Activated naive CD4-positive, alpha-beta T cell treated with anti-CD3 and anti-CD28 coated beads, Interleukin-2, amount 50 U/mL, for 16 hours (primary cell): ENCODE data around the gene ARHGEF12.

Experiments
- DNase-seq: peaks from one replicate; pipeline ENCODE4 v3.0.0-alpha.2; 2020

Gene ARHGEF12

DNA sequence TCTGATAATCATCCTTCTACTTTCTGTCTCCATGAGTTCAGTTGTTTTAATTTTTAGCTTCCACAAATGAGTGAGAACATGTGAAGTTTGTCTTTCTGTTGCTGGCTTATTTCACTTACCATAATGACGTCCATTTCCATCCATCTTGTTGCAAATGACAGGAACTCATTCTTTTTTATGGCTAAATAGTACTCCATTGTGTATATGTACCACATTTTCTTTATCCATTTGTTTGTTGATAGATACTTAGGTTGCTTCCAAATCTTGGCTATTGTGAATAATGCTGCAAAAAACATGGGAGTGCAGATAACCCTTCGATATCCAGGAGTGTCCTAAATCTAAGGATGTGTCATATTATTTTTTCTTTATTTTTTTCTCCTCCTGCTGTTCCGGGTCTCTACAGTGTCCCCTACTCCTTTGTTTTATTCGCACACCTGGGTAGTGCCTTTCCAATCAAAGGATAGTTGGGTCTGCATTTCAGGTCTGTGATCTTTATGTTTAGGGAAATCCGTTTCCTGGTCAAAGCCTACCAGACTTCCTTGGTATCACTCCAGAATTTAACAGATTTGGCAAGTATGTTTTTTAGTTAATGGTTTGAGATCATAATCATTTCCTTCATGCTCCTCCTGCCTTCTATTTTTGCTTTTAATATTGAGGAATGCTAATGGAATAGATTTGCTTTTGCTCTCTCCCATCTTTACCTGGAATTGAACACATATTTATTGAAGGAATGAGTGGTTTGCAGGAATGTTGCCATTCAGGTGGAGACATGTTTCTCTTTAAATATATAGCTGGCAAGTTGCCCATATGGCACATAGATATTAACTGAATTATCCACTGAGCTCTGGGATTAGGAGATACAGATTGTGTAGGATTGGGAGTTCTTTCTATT, 53.7 kb downstream of the ARHGEF12 start:
- no peak for DNase-seq

DNA sequence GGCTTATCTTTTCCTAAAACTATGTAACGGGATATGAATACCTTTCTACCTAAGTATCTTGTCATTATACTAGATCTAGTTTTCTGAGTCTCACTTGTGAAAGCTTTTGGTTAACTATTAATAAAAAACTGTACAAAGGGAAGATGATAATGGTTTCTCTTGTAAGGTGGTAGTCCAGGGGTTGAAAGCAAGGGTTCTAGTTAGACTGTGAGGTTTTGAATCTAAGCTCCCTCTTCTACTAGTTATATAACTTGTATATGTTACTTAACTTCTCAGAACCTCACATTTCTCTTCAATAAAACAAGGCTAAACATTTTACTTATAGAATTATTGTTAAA, 54.3 kb downstream of the ARHGEF12 start:
- DNase-seq = no peak

DNA sequence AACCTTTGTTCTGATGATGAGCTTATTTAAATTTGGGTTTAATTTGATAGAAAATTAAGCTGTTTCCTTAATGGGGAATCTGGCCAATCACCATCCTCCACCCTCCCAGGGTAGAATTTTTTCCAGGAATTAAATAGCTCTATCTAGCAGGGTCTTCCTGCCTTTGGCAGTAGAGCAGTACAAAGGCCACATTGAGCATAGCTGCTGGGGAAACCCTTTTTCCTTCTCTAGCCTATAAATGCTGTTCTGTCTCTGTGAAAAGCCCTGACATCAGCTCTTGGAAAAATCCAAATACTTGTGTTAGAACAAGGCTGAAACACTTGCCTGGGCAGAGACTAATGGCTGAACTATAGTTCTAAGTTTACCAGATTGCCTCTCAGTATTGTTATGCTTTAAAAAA, 55.1 kb downstream of the ARHGEF12 start:
- DNase-seq = no peak

DNA sequence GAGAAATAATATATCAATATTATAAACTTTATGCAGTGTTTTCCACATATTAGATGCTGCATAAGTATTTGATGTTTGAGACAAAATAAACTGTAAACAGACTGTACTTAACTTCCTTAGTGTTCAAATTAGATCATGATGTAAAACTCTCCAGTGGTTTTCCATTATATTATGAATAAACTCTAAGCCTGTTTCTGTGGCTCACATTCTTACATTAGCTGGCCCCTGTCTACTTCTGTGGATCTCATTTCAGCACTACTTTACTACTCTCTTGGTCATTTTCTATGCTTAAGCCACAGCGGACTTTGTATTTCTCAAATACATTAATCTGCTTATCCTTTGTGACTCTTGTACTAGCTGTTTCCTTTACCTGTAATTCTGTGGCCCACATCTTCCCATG, 55.6 kb downstream of the ARHGEF12 start:
- DNase-seq = no peak

DNA sequence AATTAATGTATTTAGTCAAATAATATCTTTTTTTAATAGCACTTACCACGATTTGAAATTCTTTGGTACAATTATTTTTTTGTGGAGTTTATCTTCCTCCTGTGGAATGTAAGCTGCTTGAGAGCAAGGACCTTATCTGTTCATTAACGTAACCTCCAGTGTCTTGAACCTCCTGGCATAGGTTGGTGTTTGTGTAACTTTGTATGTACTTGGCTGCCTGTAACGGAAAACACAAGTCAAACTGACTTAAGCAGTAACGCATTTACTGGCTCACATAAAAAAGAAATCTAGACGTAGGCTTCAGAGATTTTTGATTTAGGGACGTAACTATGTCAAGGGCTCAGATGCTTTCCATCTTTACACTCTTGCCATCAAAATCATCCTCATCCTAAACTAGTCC, 56.1 kb downstream of the ARHGEF12 start:
- no peak for DNase-seq

DNA sequence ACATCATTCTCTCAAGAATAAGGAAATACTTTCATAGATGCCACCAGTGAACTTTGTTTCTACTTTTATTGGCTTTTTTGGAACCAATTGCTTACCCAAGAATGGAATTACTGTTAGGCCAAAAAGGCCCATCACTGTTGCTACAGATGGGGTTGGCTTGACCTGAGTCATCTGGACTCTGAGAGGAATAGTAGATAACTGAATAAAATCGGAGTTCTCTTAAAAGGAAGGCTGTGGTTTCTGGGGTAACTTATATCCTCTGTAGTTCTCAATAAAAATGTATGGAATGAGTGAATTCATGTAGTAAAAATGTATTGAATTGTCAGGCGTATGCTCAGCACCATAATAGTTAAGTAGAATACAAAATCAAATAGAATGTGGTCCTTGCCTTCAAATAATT, 56.6 kb downstream of the ARHGEF12 start:
- DNase-seq = no peak

DNA sequence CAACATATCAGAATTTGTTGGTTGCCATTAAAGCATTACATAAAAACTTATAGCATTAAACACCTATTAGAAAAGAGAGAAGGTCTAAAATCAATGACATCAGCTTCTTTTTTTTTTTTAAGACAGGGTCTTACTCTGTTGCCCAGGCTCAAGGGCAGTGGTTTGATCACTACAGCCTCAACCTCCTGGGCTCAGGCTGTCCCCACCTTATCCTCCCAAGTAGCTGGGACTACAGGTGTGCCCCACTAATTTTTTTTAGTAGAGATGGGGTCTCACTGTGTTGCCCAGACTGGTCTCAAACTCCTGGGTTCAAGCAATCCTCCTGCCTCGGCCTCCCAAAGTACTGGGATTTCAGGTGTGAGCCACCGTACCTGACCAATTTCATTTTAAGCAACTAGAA, 57.9 kb downstream of the ARHGEF12 start:
- no peak for DNase-seq

DNA sequence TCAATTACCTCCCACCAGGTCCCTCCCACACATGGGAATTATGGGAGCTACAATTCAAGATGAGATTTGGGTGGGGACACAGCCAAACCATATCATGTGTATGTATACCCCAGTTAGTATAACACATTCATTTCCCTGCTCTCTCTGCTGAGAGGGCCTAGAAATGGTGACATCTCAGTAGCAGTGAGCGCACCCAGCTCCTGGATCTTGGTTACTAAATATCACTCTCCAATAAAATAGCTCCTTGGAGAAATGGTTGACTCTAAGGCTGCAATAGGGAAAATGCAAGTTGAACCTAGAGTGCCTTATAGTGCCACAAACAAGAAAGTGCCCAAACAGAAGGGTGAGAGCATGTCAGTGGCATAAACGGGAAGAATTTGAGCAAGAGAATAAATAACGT, 59.6 kb downstream of the ARHGEF12 start:
- DNase-seq = no peak

DNA sequence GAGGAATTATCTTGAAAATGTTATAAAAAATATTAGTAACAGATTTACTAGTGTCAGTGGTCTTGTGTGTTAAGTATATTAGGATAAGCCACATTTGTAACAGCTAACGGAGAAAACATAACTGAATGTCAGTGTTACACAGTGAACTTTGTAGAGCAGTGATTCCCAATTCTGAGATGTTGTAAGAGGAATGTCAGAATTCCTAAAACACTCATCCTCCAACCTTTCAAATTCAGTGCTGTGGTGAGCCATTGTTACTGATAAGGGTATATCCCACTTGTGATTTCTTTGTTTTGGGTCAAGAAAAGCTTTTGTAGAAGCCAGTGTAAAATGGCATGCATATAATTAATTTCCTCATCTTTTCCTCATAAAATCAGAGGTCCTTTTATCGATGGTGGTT, 61.9 kb downstream of the ARHGEF12 start:
- DNase-seq = no peak

DNA sequence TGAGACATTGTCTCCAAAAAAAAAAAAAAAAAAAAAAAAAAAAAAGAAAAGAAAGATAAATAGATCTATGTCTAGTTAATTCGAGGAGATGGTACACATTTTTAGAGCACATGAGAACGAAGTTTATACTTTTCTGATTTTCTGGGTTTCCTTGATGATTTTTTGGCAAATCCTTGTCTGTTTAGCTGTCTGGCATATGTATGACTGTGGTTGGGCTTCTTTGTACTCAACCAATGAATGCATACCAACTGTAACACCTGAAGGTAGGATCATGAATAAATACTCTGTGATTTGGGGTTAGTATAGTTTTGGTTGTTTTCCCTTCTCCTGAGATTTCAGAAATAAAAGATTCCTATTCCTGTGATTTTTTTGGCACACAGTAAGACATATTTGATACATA, 63.1 kb downstream of the ARHGEF12 start:
- DNase-seq = no peak

DNA sequence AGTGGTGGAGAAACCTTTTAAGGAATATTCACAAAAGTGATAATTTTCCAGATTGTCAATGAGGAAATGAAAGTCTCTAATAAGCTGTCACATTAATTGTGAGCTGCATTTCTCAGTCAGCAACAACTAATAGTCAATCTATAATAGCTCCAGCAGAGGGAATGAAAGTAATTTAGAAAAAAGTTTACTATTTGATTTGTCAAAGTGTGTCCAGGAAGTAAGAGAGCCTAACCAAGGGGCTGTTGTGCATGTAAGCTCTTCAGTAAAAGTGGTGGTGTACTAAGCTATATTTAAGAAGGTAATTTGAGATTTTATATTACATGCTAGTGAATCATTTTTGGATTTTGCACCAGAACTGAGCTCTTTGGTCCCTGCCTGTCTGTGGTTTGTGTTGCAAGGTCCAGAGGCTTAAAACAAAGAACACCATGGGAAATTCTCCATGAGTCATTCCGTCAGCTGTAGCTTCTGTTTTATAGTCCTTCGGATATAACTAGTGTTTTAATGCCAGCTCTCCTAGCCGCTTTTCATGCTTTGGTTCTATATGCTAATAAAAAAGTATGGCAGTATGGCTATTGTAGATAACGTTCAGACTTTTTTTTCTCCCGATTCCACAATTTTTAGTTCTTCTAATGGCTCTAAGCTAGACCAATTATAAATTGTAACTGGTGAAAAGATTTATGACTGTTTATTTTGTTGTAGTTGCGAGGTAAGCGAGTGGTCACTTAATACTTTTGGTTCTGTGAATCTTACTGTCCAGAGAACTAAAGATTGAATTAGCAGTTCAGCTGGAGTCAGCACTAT, 64.6 kb downstream of the ARHGEF12 start:
- no peak for DNase-seq

DNA sequence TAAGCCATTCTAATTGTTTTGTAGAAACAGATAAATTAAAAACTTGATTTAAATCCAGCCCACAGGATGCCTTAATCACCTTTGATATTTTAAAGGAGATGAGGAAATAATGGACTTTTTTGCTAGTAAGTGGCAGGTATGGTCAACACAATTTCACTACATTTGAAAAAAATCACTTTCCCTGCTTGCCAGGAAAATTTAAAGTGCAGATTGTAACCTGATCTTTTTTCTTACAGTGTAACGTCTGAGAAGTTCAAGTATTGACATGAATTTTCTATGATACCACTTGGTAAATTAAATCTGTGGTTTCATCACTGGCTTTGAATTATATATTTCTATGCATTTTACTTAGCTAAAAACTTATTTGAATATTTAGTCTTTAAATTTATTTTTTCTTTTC, 65.3 kb downstream of the ARHGEF12 start:
- DNase-seq = no peak

DNA sequence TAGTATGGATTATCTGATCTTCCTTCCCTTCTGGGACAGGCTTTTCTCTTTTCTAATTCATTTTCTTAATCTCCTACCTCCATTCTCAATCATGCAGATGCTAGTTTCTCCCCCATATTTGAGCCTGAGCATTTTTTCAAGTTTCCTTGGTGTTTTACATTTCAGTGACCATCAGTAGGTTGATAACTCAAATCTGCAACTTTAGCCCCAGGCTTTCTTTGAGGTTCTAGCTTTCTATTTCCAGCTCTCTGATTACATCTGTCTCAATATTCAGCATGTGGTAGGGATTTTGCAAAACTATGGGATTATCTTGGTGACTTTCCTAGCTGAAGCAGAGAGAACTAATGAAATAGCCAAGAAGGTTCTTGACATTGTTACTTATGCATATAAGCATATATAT, 67.8 kb downstream of the ARHGEF12 start:
- no peak for DNase-seq

DNA sequence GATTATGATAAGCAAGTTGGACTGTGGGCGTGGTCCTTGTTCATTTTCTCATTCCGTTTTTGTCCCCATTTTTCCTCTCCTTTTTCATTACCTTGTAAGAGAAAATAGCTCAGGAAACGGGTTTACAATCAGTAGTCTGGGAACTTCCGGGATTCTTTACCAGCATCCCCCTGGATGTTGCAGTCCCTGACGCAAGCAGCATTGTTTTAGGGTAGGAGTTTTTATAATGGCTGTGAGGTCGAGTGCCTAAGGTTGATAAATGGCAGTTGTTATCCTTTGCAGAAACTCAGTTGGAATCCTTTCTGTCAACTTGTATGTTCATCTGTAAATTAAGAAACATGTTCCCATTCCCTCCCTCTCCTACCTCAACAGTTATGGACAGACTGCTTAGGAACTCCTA, 68.3 kb downstream of the ARHGEF12 start:
- no peak for DNase-seq

DNA sequence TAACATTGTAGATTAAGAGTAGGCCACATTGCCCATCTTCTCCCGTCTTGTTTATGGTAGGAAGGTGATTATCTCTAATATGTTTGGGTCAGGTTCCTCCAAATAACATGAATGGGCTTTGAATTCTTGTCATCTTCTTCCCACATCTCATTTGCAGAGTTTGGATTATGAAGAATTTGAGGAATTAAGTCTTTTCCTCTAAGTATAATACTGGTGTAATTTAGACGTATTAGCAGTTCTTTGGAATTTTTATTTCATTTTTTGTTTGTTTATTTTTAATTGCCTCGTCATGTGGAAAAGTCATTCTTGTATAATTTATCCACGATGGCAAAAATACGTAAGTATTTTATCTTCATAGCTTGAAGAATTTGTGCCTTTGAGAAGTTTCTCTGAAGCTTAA, 73.4 kb downstream of the ARHGEF12 start:
- DNase-seq = no peak

DNA sequence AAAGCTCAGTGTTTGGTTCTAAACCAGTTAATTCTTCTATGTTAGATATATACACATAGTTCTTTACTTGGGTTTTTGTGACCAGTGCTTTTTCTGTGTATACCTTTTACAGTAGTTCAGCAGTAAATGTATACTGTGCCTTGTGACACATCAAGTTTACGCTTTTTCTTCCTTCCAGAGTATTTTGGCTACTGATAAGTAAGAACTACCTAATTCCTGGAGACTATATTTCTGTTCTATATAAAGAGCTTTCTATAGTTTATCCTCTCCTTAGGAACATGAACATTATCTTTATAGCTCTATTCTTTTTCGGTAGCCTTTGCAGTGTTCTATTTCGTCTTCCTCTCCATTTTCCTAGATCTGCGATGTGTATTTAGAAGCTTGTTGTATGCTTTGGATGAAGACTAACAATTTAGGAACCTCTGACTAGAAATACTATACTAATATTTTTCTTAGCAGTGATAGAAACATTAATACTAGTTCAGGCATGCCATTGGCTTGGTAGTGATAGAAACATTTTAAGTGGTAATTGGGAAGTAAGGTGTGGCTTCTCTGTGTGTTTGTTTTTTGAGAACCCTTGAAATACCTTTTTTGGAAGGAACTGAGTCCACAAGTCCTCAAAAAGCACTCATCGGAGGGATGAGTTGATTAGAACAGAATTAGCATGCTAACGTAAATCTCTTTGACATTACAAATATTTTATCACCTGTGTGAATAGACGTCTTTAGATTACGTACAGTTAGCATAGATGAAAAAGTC, 74.6 kb downstream of the ARHGEF12 start:
- no peak for DNase-seq

DNA sequence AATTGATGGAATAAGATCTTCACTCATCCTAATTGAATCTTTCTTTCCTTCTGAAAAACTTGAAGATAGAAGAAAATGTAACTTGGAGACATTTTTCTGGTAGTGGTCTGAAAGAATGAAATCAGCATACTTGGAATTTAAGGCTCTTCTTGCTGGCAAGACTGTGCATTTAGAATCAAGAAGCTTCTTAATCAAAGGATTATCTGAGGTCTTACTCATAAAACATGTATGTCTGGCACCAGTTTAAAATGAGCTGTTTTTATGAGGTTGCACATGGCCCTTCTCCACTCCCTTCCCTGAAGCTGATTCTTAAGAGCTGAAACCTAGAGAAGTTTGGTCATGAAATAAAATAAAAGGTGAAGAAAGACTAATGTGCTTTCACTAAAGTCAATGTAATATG, 77.3 kb downstream of the ARHGEF12 start:
- DNase-seq = no peak

DNA sequence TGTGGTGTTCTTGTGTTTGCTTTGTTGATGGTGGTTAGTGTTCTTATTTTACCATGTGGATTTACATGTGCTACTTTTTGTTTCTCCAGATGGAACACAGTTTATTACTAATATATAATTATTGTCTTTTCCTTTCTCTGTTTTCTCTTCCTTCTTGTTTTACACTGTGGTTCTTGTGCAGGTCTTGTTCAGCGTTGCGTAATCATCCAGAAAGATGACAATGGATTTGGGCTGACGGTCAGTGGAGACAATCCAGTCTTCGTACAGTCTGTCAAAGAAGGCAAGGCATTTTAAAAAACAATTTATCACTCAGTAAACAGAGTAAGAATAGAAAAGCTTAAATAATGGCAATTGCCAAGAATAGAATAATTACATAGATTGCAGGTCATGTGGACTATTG, 84.4 kb downstream of the ARHGEF12 start:
- DNase-seq = no peak

DNA sequence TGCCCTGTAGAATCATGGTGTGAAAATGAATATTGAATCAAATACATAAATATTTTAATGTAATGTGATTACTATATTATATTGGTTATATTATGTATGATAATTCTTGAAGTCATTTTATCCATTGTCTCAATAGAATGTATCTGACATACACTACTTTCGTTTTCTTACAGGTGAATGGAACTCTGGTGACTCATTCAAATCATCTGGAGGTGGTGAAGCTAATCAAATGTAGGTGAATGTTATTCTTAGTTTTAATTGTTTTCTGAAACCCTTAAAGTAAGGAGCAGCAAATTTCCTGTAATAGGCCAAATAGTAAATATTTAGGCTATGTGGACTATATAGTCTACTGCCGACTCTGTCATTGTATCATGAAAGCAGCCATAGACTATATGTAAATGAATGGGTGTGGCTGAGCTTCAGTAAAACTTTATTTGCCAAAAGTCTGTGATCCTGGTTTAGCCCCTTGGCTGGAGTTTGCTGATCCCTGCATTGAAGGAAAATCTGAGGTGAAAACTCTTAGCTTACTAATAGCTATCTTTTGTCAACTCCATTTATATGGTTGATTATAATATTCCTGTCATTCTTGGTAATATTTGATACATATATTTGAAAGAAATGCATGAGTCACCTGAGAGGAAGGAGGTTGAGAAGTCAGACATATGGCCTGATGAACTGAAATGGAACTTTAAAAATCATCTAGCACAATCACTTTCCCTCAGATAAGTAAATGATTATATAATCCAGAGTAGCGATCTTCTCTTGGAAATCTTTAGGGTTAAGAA, 88.2 kb downstream of the ARHGEF12 start:
- no peak for DNase-seq

DNA sequence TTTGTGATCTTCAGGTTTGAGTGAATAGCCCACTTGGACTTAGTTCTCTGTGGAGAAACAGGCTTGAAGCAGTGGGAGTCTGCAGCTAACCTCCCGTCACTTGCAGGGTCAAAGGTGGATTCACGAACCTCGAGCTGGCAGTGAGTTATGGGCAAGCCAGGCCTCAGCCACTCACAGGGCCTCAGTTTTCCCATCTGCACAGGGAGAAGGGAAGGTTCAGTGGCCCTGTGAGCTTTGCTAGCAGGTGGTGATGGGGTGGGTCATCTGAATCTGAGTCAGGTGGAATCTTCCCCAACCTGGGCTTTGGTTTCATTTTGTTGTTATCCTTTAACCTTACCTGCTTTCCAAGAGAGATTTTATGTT, 88.7 kb downstream of the ARHGEF12 start:
- no peak for DNase-seq

DNA sequence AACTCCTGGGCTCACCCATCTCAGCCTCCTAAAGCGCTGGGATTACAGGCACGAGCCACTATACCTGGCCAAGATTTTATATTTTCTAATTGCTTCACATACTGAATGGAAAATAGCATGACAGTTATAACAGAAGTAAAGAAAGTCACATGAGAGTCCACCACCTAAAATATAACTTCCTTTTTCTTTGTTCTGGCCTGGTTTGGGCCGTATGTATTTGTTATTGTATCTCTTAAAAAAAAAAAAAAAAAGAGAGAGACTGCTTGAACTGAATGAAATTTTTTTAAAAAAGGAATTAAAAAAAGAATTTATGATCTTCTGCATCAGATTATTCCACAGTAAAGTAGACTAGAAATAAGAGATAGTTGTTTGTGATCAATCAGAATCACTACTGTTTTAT, 89.3 kb downstream of the ARHGEF12 start:
- no peak for DNase-seq

DNA sequence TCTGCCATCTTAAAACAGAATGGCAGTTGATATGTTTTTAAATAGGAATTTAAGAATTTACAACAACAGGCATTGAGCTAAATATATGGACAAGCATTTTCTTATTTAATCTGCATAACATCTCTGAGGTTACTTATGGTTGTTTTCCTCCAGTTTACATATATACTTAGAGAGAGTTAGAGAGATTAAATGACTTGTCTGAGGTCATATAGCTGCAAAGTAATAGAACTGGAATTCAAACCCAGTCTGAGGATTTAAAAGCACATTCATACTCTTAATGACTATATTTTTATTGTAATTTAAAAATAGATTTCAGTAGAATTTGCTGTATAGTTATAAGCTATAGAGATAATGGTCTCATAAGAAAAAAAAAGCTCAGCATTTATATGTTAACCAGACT, 93.9 kb downstream of the ARHGEF12 start:
- no peak for DNase-seq

DNA sequence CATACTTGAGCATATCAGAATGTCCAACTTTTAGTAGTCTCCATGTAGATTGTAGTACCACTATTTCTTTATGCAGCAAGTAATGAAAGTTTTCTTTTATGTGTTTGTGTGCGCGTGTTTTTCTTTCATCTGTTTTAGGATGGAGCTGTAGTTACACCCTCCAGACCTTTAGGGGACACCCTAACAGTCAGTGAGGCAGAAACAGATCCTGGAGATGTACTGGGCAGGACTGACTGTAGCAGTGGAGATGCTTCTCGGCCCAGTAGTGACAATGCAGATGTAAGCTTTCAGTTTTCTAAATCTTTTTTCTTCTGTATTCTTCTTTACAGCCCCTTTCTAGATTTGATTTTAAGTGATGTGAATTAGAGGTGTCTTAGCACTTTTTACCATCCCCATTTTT, 95.4 kb downstream of the ARHGEF12 start:
- no peak for DNase-seq
